ENCODE measurements around the gene MICAL3.

MICAL3 gene

DNA sequence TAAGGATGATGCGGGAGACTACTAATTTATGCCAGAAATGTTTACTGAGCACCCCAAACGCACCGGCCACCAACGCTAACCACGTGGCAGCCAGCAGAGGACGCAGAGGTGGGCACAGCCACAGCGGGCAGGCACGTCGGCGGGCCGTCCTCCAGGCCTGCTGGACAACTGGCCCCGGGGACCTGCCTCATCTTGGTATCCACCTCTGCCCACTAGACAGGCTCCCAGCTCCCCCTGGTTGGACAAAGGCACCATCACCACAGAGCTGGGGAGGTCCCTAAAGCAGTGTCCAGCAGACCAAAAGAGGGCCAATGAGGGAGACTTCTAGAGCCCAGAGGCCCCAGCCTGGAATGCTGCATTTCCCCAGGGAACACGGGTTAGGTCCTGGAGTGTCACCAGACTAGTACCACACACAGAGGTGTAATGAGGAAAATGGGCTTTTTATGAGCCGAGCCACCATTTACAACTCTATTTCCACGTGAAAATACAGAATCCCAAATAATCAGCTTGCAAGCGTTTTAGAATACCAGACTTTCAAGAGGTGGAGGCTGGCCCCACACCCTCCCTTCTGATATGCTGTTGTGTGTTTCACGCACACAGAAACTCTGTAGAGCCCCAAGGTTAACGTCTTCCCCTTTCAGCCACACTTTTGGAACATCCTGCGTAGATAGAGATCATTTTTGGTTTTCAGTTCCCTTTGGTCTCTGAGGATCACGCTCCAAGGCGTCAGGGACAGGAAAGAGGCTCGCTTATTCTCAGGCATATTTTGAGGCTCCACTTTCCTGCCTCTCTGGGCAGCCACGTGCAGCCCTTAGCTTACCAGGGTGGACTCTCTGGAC lies 226.4 kb downstream of the MICAL3 start:
- Mint-ChIP-seq H3K27me3 (ENCODE audit: low read depth) (no peaks in the 10 kb centered on the region), H3K9me3 (no peaks in the 10 kb centered on the region), H3K4me3 (no peak overlapping the region), H3K27ac (no peak overlapping the region), H3K36me3 (ENCODE audit: low read depth) (peaks cover 3% of the 10 kb centered on the region), H3K4me1 (ENCODE audit: low read depth) (peaks cover 3% of the 10 kb centered on the region)

- no peaks in the 10 kb centered on the region for H3K27me3 Mint-ChIP-seq (ENCODE audit: low read depth)
- H3K9me3 Mint-ChIP-seq, result no peaks in the 10 kb centered on the region
- peaks cover 3% of the 10 kb centered on the region for H3K36me3 Mint-ChIP-seq (ENCODE audit: low read depth)
- H3K27ac Mint-ChIP-seq, result no peak overlapping the region
- no peak overlapping the region for H3K4me3 Mint-ChIP-seq
- peaks cover 3% of the 10 kb centered on the region for H3K4me1 Mint-ChIP-seq (ENCODE audit: low read depth)
These were observed 227.7 kb downstream of the MICAL3 start for GRCh38 chr22:17796695-17797094.

- Mint-ChIP-seq H3K36me3 (ENCODE audit: low read depth) (peaks cover 3% of the 10 kb centered on the region), H3K4me3 (no peak overlapping the region), H3K9me3 (no peaks in the 10 kb centered on the region), H3K27me3 (ENCODE audit: low read depth) (no peaks in the 10 kb centered on the region), H3K4me1 (ENCODE audit: low read depth) (peaks cover 3% of the 10 kb centered on the region), H3K27ac (no peak overlapping the region)
These were observed 228.5 kb downstream of the MICAL3 start for GRCh38 chr22:17795661-17796548.

DNA sequence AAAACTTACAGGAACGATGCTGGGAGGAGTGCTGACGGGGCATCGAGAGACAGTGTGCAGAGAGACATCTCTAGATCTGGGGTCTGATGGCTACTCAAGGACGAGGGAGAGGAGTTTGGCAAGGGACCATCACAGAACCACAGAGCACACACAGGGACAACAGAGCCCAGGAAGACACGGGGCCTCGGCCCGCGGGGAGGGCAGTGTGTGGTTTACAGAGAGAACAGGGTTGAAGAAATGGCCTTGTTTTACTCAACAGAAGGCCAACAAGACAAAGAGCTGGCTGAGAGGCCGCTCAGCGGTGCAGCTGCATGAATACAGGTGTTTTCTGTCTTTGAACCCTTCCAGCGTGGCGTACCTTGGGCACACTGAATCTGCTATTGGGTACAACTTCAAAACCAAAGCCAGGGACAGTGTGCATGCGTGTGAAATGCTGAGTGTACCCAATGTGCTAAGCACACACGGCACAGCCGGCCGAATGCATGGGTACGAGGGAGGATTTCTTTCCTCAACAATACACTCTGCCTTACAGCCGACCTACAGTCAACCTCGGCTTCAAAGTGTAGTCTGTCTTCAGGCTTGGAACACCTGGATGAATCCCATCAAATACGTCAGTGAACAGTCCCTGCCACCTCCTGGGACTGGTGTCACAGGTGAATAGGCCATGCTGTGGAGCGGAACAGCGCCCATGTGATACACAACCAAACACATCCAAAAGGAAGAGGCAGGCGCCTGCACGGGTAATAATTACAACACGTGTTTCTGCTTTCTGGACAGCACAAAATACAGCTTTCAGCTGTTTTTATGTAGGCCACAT lies 229.4 kb downstream of the MICAL3 start:
- H3K27ac Mint-ChIP-seq, result no peak overlapping the region
- H3K4me1 Mint-ChIP-seq (ENCODE audit: low read depth), result peaks cover 3% of the 10 kb centered on the region
- no peaks in the 10 kb centered on the region for H3K27me3 Mint-ChIP-seq (ENCODE audit: low read depth)
- H3K36me3 Mint-ChIP-seq (ENCODE audit: low read depth), result peaks cover 3% of the 10 kb centered on the region
- no peak overlapping the region for H3K4me3 Mint-ChIP-seq
- no peaks in the 10 kb centered on the region for H3K9me3 Mint-ChIP-seq

DNA sequence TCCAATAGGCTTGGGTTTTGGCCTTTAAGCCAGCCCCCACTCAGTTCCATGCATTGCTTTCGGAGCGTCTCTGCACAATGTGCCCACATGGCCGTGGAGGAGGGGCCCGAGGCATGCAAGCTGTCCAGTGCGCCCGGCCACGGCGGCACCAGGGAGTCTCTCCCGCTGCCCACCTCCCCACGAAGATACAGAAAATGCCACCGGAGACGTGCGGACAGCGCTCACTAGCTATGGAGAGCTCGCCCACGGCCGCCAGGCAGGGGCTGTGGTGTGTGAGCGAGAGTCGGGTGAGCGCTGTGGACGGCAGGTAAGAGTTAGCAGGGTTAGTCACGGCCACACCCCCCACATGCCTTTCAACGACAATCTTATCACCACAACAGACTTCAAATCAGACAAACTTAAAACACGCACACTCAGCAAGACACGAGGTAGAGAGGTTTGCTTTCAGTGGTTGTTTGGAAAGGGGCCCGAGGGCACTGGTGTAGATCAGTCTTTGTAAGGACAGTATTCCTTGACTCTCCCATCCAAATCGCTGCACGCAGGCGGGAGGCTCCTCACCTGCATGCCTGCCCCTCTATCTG lies 231.4 kb downstream of the MICAL3 start:
- Mint-ChIP-seq H3K4me1 (ENCODE audit: low read depth) (no peaks in the 10 kb centered on the region), H3K27me3 (ENCODE audit: low read depth) (no peaks in the 10 kb centered on the region), H3K27ac (no peak overlapping the region), H3K4me3 (no peak overlapping the region), H3K36me3 (ENCODE audit: low read depth) (peaks cover 3% of the 10 kb centered on the region), H3K9me3 (no peaks in the 10 kb centered on the region)

DNA sequence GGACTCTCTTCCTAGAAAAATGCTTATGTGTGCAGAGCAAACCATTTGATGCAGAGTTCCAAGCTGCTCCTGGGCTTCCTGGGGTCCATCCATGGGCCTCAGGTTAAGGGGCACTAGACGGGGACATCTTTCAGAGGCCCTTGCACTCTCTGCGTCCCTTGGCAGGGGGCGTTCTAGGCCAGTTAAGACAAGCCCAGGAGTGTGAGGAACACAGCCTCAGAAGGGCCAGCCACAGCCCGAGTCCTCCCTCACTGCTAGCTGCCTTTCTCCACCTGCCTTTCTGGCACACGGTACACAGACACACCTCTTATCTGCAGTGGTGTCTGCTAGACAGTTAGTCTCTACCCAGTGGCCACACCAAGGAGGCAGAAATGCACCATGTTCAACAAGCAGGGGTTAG lies 232.1 kb downstream of the MICAL3 start:
- Mint-ChIP-seq H3K36me3 (ENCODE audit: low read depth) (peaks cover 3% of the 10 kb centered on the region), H3K27ac (no peak overlapping the region), H3K27me3 (ENCODE audit: low read depth) (no peaks in the 10 kb centered on the region), H3K9me3 (no peaks in the 10 kb centered on the region), H3K4me3 (no peak overlapping the region), H3K4me1 (ENCODE audit: low read depth) (no peaks in the 10 kb centered on the region)

- Mint-ChIP-seq H3K9me3 (no peaks in the 10 kb centered on the region), H3K27me3 (ENCODE audit: low read depth) (no peaks in the 10 kb centered on the region), H3K4me1 (ENCODE audit: low read depth) (no peaks in the 10 kb centered on the region), H3K27ac (no peak overlapping the region), H3K36me3 (ENCODE audit: low read depth) (peaks cover 3% of the 10 kb centered on the region), H3K4me3 (no peak overlapping the region)
These were observed 233.2 kb downstream of the MICAL3 start for GRCh38 chr22:17791196-17791595.

GRCh38 chr22:17789379-17790200 lies 234.8 kb downstream of the MICAL3 start:
- H3K4me3 Mint-ChIP-seq, result no peak overlapping the region
- H3K36me3 Mint-ChIP-seq (ENCODE audit: low read depth), result peaks cover 3% of the 10 kb centered on the region
- H3K4me1 Mint-ChIP-seq (ENCODE audit: low read depth), result no peaks in the 10 kb centered on the region
- no peaks in the 10 kb centered on the region for H3K27me3 Mint-ChIP-seq (ENCODE audit: low read depth)
- no peak overlapping the region for H3K27ac Mint-ChIP-seq
- no peaks in the 10 kb centered on the region for H3K9me3 Mint-ChIP-seq

DNA sequence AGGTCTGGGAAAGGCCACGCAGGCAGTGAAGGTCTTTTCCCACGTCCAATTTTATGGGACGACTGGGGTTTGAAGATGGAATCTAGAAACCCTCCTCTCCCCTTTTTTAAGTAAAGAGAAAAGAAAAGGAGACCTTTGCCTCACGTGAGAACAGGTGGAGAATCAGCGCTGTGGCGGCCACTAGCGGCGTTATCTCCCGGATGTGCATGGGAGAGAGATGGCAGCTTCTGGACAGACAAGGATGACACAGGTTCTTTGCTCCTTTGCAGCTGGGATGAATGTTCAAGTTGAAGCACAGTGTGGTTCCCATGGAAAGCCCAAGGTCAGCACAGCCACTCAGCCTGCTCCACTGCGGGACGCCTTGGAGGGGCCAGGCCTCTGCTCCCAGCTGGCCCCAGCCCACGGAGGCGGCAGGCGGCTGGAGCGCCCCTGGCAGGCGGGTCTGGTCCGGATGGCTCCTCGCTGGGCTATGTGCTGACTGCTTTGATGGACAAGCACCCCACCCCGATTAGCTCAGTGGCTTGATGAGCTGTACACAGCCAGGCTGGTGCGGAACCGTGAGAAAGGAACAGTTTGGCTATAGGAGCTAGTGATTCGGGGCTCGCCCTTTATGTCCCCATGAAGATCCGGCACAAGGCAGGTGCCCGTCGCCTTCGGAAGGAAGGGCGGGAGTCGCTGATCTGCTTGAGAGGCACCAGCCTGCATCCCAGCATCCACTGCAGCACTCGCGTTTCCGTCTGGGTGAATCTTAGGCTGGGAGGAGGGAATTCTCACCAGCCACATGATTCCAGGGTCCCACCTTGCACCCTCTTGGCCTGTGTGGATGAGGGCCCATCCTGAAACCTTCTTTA lies 235.6 kb downstream of the MICAL3 start:
- Mint-ChIP-seq H3K27ac (no peak overlapping the region), H3K27me3 (ENCODE audit: low read depth) (no peaks in the 10 kb centered on the region), H3K9me3 (no peaks in the 10 kb centered on the region), H3K36me3 (ENCODE audit: low read depth) (peaks cover 3% of the 10 kb centered on the region), H3K4me1 (ENCODE audit: low read depth) (no peaks in the 10 kb centered on the region), H3K4me3 (no peak overlapping the region)

GRCh38 chr22:17787716-17788330 lies 236.5 kb downstream of the MICAL3 start:
- no peaks in the 10 kb centered on the region for H3K4me1 Mint-ChIP-seq (ENCODE audit: low read depth)
- H3K9me3 Mint-ChIP-seq, result no peaks in the 10 kb centered on the region
- no peaks in the 10 kb centered on the region for H3K27me3 Mint-ChIP-seq (ENCODE audit: low read depth)
- no peak overlapping the region for H3K27ac Mint-ChIP-seq
- H3K36me3 Mint-ChIP-seq (ENCODE audit: low read depth), result no peaks in the 10 kb centered on the region
- H3K4me3 Mint-ChIP-seq, result no peak overlapping the region

DNA sequence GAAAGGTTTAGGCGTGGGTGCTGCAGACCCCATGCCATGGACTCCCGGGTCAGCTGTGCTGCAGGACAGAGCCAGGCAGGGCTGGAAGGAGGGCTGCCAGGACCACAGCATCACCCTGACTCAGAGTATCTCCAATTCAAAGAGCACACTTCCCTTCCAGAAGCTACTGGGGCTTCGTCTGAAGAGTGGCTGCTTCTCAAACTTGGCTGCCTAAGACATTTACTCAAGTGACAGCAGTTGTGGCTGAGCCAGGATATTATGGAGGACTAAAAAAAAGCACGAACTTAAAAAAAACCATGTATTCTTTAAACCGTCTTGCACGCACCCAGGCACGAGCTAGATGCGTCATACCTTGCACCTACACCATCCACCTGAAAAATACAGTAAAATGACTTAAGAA lies 237.1 kb downstream of the MICAL3 start:
- no peaks in the 10 kb centered on the region for H3K36me3 Mint-ChIP-seq (ENCODE audit: low read depth)
- no peaks in the 10 kb centered on the region for H3K27me3 Mint-ChIP-seq (ENCODE audit: low read depth)
- H3K4me3 Mint-ChIP-seq, result no peak overlapping the region
- no peak overlapping the region for H3K27ac Mint-ChIP-seq
- no peaks in the 10 kb centered on the region for H3K9me3 Mint-ChIP-seq
- H3K4me1 Mint-ChIP-seq (ENCODE audit: low read depth), result peaks cover 2% of the 10 kb centered on the region

GRCh38 chr22:17786435-17787161 lies 237.8 kb downstream of the MICAL3 start:
- H3K27ac Mint-ChIP-seq, result no peak overlapping the region
- H3K36me3 Mint-ChIP-seq (ENCODE audit: low read depth), result no peaks in the 10 kb centered on the region
- H3K4me1 Mint-ChIP-seq (ENCODE audit: low read depth), result peaks cover 3% of the 10 kb centered on the region
- H3K9me3 Mint-ChIP-seq, result no peaks in the 10 kb centered on the region
- no peak overlapping the region for H3K4me3 Mint-ChIP-seq
- no peaks in the 10 kb centered on the region for H3K27me3 Mint-ChIP-seq (ENCODE audit: low read depth)
